ENCODE results near the gene IER5L.

IER5L gene

GRCh38 chr9:129175825-129176633, 2.0 kb downstream of the IER5L start:
- no peak for DNase-seq (ENCODE audit: low read depth)
- H3K4me3 ChIP-seq (ENCODE audit: low read length), result peak overlapping the region; percentile 90
- TF ChIP-seq CTCF (conservative IDR thresholded peaks at IDR 0.05; ENCODE audit: low read depth, low read length), result no peak

- no peak for TF ChIP-seq CTCF (conservative IDR thresholded peaks at IDR 0.05; ENCODE audit: low read depth, low read length)
- peak overlapping the region; percentile 90 for H3K4me3 ChIP-seq (ENCODE audit: low read length)
- no peak for DNase-seq (ENCODE audit: low read depth)
Measured at GRCh38 chr9:129175515-129175824, 2.6 kb downstream of the IER5L start.

- H3K4me3 ChIP-seq (ENCODE audit: low read length), result peak overlapping the region; percentile 90
- DNase-seq (ENCODE audit: low read depth), result no peak
- no peak for TF ChIP-seq CTCF (conservative IDR thresholded peaks at IDR 0.05; ENCODE audit: low read depth, low read length)
Measured at GRCh38 chr9:129174724-129175514, 3.1 kb downstream of the IER5L start.

- DNase-seq (ENCODE audit: low read depth), result no peak
- H3K4me3 ChIP-seq (ENCODE audit: low read length), result peak overlapping the region; percentile 90
- TF ChIP-seq CTCF (conservative IDR thresholded peaks at IDR 0.05; ENCODE audit: low read depth, low read length), result peak; percentile 97
Measured at GRCh38 chr9:129174102-129174723, 3.8 kb downstream of the IER5L start.

- no peak for DNase-seq (ENCODE audit: low read depth)
- no peak for TF ChIP-seq CTCF (conservative IDR thresholded peaks at IDR 0.05; ENCODE audit: low read depth, low read length)
- peak overlapping the region; percentile 18 for H3K4me3 ChIP-seq (ENCODE audit: low read length)
Measured at GRCh38 chr9:129173296-129174101, 4.6 kb downstream of the IER5L start.

- TF ChIP-seq CTCF (conservative IDR thresholded peaks at IDR 0.05; ENCODE audit: low read depth, low read length), result no peak
- no peak for DNase-seq (ENCODE audit: low read depth)
- H3K4me3 ChIP-seq (ENCODE audit: low read length), result no peak overlapping the region
Measured at GRCh38 chr9:129172816-129173215, 5.2 kb downstream of the IER5L start.

Data from retinal pigment epithelial cell (primary cell).